Neuronal stem cell (in vitro differentiated cells): ENCODE measurements around the gene PDE2A.

Source experiments
- DNase-seq: peaks from one replicate; pipeline ENCODE4 v3.0.0-alpha.2; 2013; ENCODE audit warnings: low spot score
- H2AFZ ChIP-seq: one replicate; pipeline ENCODE4 v1.6.1; 2013; ENCODE audit warnings: mild to moderate bottlenecking, low read length, inconsistent platforms
- H2AK5ac ChIP-seq: 2 replicates; pipeline ENCODE4 v1.6.1; 2013; ENCODE audit warnings: low read depth, mild to moderate bottlenecking, inconsistent platforms, low read length, moderate library complexity, mixed read lengths
- H2BK120ac ChIP-seq: 2 replicates; pipeline ENCODE4 v1.6.1; 2013; ENCODE audit warnings: low read depth, mild to moderate bottlenecking, inconsistent platforms, low read length, moderate library complexity, mixed read lengths
- H2BK12ac ChIP-seq: one replicate; pipeline ENCODE4 v1.6.1; 2013; ENCODE audit warnings: low read length, inconsistent platforms
- H2BK15ac ChIP-seq: 2 replicates; pipeline ENCODE4 v1.6.1; 2013; ENCODE audit warnings: mild to moderate bottlenecking, low read length, inconsistent platforms, mixed read lengths
- H2BK5ac ChIP-seq: one replicate; pipeline ENCODE4 v1.6.1; 2013; ENCODE audit warnings: inconsistent platforms, mild to moderate bottlenecking, low read length, moderate library complexity
- H3K14ac ChIP-seq: one replicate; pipeline ENCODE4 v1.6.1; 2013; ENCODE audit warnings: low read length, inconsistent platforms
- H3K18ac ChIP-seq: 2 replicates; pipeline ENCODE4 v1.6.1; 2013; ENCODE audit warnings: low read length, inconsistent platforms
- H3K23ac ChIP-seq: 2 replicates; pipeline ENCODE4 v1.6.1; 2013; ENCODE audit warnings: low read depth, mild to moderate bottlenecking, mixed read lengths, low read length, inconsistent platforms; ENCODE audit not compliant: poor library complexity
- H3K27ac ChIP-seq: replicated peaks from 3 replicates; pipeline ENCODE4 v1.5.1; 2013; ENCODE audit warnings: low read length, inconsistent platforms
- H3K27me3 ChIP-seq, 3 experiments: 2 replicates each; pipeline ENCODE4 v1.6.1; 2013; ENCODE audit warnings: low read length in 3 of 3, mild to moderate bottlenecking in 2 of 3, inconsistent platforms in 1 of 3, low read depth in 1 of 3, mixed read lengths in 1 of 3, moderate library complexity in 1 of 3; ENCODE audit not compliant: control insufficient read depth in 3 of 3, insufficient read depth in 3 of 3
- H3K36me3 ChIP-seq, 2 donors: replicated peaks in 1 of 2; 2 replicates each; pipeline ENCODE4 v1.6.1; 2013; ENCODE audit warnings: low read length in 2 of 2; ENCODE audit not compliant: control insufficient read depth in 2 of 2, insufficient read depth in 2 of 2
- H3K4ac ChIP-seq: 2 replicates; pipeline ENCODE4 v1.6.1; 2013; ENCODE audit warnings: inconsistent platforms, mild to moderate bottlenecking, low read length, moderate library complexity
- H3K4me1 ChIP-seq, 2 donors: 1 replicate in 1 of 2; 2 replicates in 1 of 2; pipeline ENCODE4 v1.6.1; 2013; ENCODE audit warnings: low read length in 2 of 2, low read depth in 1 of 2; ENCODE audit not compliant: control insufficient read depth in 2 of 2, insufficient read depth in 1 of 2
- H3K4me2 ChIP-seq: one replicate; pipeline ENCODE4 v1.6.1; 2013; ENCODE audit warnings: mild to moderate bottlenecking, low read length, inconsistent platforms; ENCODE audit not compliant: insufficient read depth, poor library complexity, severe bottlenecking
- H3K4me3 ChIP-seq, 2 donors: 2 replicates each; pipeline ENCODE4 v1.5.1; 2013; ENCODE audit warnings: low read length in 2 of 2, mild to moderate bottlenecking in 2 of 2, inconsistent platforms in 1 of 2, moderate library complexity in 1 of 2
- H3K79me1 ChIP-seq: one replicate; pipeline ENCODE4 v1.6.1; 2013; ENCODE audit warnings: low read depth, mild to moderate bottlenecking, inconsistent platforms, low read length, moderate library complexity
- H3K9ac ChIP-seq: one replicate; pipeline ENCODE4 v1.6.1; 2013; ENCODE audit warnings: mild to moderate bottlenecking, low read depth, low read length, inconsistent platforms; ENCODE audit not compliant: poor library complexity
- H3K9me3 ChIP-seq, 2 donors: replicated peaks in 1 of 2; 2 replicates each; pipeline versions ENCODE3 to v1.6.1; 2013; ENCODE audit warnings: low read length in 2 of 2, mild to moderate bottlenecking in 2 of 2, inconsistent platforms in 1 of 2, low read depth in 1 of 2, mixed read lengths in 1 of 2, moderate library complexity in 1 of 2; ENCODE audit not compliant: control insufficient read depth in 2 of 2, insufficient read depth in 1 of 2
- H4K8ac ChIP-seq: one replicate; pipeline ENCODE4 v1.6.1; 2013; ENCODE audit warnings: low read depth, mild to moderate bottlenecking, inconsistent platforms, low read length, moderate library complexity
- H4K91ac ChIP-seq: one replicate; pipeline ENCODE4 v1.6.1; 2013; ENCODE audit warnings: low read length, low read depth, mild to moderate bottlenecking, inconsistent platforms; ENCODE audit not compliant: poor library complexity
- WGBS, 2 donors: extraction: QIAGEN DNeasy Blood & Tissue Kit; methylation state at CpG; one replicate each; pipeline ENCODE4 v1.1.7; 2013; ENCODE audit warnings: missing lambda C conversion rate in 2 of 2, mixed read lengths in 1 of 2; ENCODE audit not compliant: insufficient read length in 2 of 2, insufficient replicate concordance in 1 of 2; ENCODE audit errors: extremely low coverage in 2 of 2; 5-methylcytosine and 5-hydroxymethylcytosine counted together

The PDE2A gene

DNA sequence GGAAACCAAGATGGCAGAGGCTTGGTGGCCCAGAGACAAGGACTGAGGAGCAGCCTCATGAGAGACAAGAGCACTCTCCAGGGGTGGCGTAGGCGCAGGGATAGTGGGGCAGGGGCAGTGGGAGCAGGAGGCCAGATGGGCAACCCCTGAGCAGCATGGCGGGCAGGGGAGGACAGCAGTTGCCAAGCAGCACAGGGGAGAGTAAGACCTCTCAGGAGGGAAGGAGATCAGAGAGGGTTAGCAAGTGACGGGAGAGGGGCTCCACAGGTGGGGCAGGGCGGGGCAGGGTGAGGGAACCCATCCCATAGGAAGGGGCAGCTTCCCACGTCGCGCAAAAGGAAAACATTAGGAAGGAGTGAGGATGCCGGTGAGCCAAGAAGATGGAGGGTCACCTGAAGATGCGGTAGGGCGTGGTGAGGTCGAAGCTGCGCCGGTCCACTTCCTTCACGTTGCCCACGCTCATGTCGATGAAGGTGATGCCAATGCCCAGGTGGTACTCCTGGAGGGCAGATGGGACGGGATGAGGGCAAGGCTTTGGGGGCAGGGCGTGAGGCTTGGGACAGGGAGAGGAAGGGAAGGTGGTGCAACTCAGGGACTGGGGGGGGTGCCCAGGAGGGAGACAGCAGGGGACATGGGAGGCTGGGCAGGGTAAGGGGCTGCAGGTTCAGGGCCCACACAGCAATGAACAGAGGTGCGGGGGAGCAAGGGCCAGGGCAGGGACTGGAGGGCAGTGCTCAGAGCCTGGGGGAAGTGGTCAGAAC lies 35.4 kb upstream of the PDE2A start:
- Histone ChIP-seq H3K4me2 (no peak overlapping the region), H3K4me3 (no peak overlapping the region), H2AK5ac (peak overlapping the region; percentile 57), H2BK120ac (peak overlapping the region; percentile 53), H2BK12ac (peak overlapping the region; percentile 6), H3K4ac (no peak overlapping the region), H3K27me3 (no peaks in the 10 kb centered on the region), H2AFZ (no peak overlapping the region), H2BK5ac (peak overlapping the region; percentile 25), H3K27ac (no peak overlapping the region), H2BK15ac (peak overlapping the region; percentile 56), H3K23ac (peak overlapping the region; percentile 39), H3K79me1 (peaks cover 1% of the 10 kb centered on the region), H3K9ac (peak overlapping the region; percentile 36), H3K9me3 (no peaks in the 10 kb centered on the region), H3K18ac (peak overlapping the region; percentile 82), H4K8ac (no peak overlapping the region), H3K4me1 (peaks cover 16 to 48% of the 10 kb centered on the region in 2 donors), H4K91ac (peak overlapping the region; percentile 60), H3K36me3 (peaks cover 2 to 17% of the 10 kb centered on the region in 2 donors), H3K14ac (no peak overlapping the region)
- DNase-seq = no peak
- no CpG with 5 or more reads among the region's 20 CpGs for WGBS, 2 donors

GRCh38 chr11:72707032-72707431 lies 32.8 kb upstream of the PDE2A start:
- Histone ChIP-seq H3K18ac (peak overlapping the region; percentile 81), H2BK15ac (peak overlapping the region; percentile 87), H3K27me3 (no peaks in the 10 kb centered on the region), H3K4me3 (no peak overlapping the region), H4K8ac (no peak overlapping the region), H2BK12ac (no peak overlapping the region), H3K79me1 (no peaks in the 10 kb centered on the region), H3K36me3 (peaks cover 2 to 21% of the 10 kb centered on the region in 2 donors), H2BK5ac (peak overlapping the region; percentile 63), H2BK120ac (peak overlapping the region; percentile 32), H3K4me2 (no peak overlapping the region), H3K4ac (peak overlapping the region; percentile 70), H3K9me3 (no peaks in the 10 kb centered on the region), H3K23ac (peak overlapping the region; percentile 20), H3K27ac (no peak overlapping the region), H2AK5ac (peak overlapping the region; percentile 89), H3K4me1 (peaks cover 17 to 45% of the 10 kb centered on the region in 2 donors), H2AFZ (no peak overlapping the region), H3K14ac (peak overlapping the region; percentile 75), H3K9ac (peak overlapping the region; percentile 50), H4K91ac (no peak overlapping the region)
- WGBS, 2 donors = no CpG with 5 or more reads among the region's 9 CpGs
- DNase-seq = no peak

DNA sequence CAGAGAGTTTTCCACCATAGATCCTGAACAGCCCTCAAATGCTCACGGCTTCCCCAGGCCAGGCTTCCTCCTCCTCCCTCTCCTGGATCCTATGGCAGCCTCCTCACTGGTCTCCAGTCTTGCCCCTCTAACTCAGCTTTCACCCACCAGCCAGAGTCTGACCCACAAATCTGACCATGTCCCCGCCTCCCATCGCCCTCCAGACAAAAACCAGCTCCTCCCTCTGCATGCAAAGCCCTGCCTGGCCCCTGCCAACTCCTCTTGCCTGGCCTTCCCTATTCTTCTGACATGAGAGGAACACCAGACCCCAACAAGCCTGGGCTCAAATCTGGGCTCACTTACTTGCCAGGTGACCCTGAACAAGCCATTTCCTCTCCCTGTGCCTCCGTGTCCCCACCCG lies 32.4 kb upstream of the PDE2A start:
- Histone ChIP-seq H3K18ac (peak overlapping the region; percentile 90), H2AK5ac (peak overlapping the region; percentile 89), H3K27me3 (no peaks in the 10 kb centered on the region), H3K79me1 (no peaks in the 10 kb centered on the region), H2BK15ac (peak overlapping the region; percentile 87), H3K9me3 (no peaks in the 10 kb centered on the region), H3K4me2 (no peak overlapping the region), H4K8ac (no peak overlapping the region), H3K27ac (peak overlapping the region; percentile 8), H2AFZ (no peak overlapping the region), H4K91ac (no peak overlapping the region), H2BK12ac (no peak overlapping the region), H3K4me1 (peaks cover 13 to 42% of the 10 kb centered on the region in 2 donors), H3K4me3 (no peak overlapping the region), H3K36me3 (peaks cover 2 to 21% of the 10 kb centered on the region in 2 donors), H3K4ac (no peak overlapping the region), H2BK120ac (no peak overlapping the region), H2BK5ac (peak overlapping the region; percentile 63), H3K23ac (no peak overlapping the region), H3K14ac (no peak overlapping the region), H3K9ac (no peak overlapping the region)
- no CpG with 5 or more reads among the region's 5 CpGs for WGBS, 2 donors
- no peak for DNase-seq

- H3K9me3 ChIP-seq = no peaks in the 10 kb centered on the region
- H3K14ac ChIP-seq = no peak overlapping the region
- no peaks in the 10 kb centered on the region for H3K79me1 ChIP-seq
- peak overlapping the region; percentile 19 for H3K4me2 ChIP-seq
- no peak overlapping the region for H4K91ac ChIP-seq
- no peaks in the 10 kb centered on the region for H3K27me3 ChIP-seq
- WGBS, 2 donors = no CpG with 5 or more reads among the region's 12 CpGs
- H3K23ac ChIP-seq = no peak overlapping the region
- H3K36me3 ChIP-seq = peaks cover 2 to 15% of the 10 kb centered on the region in 2 donors
- H2BK120ac ChIP-seq = no peak overlapping the region
- peak overlapping the region; percentile 90 for H3K18ac ChIP-seq
- DNase-seq = no peak
- peak overlapping the region; percentile 89 for H2AK5ac ChIP-seq
- H3K4me1 ChIP-seq = peaks cover 13 to 40% of the 10 kb centered on the region in 2 donors
- H3K27ac ChIP-seq = peak overlapping the region; percentile 67
- peak overlapping the region; percentile 63 for H2BK5ac ChIP-seq
- no peak overlapping the region for H2BK12ac ChIP-seq
- no peak overlapping the region for H2AFZ ChIP-seq
- H4K8ac ChIP-seq = no peak overlapping the region
- peak overlapping the region; percentile 39 for H3K4ac ChIP-seq
- no peak overlapping the region for H2BK15ac ChIP-seq
- no peak overlapping the region for H3K9ac ChIP-seq
- no peak overlapping the region for H3K4me3 ChIP-seq
Observed at GRCh38 chr11:72705442-72706365, 31.5 kb upstream of the PDE2A start.
